NCI-H2029 treated with DMSO at 0.1 percent for 48 hours (cell line): ENCODE results near the gene KANSL1.

ENCODE experiments used
- DNase-seq: peaks from one replicate; lab custom pipeline; 2025; lab: John Stamatoyannopoulos, UW

The KANSL1 gene

GRCh38 chr17:46167267-46167666 lies 26.0 kb downstream of the KANSL1 start:
- no peak for DNase-seq

GRCh38 chr17:46166692-46167249 lies 26.5 kb downstream of the KANSL1 start:
- no peak for DNase-seq

DNA sequence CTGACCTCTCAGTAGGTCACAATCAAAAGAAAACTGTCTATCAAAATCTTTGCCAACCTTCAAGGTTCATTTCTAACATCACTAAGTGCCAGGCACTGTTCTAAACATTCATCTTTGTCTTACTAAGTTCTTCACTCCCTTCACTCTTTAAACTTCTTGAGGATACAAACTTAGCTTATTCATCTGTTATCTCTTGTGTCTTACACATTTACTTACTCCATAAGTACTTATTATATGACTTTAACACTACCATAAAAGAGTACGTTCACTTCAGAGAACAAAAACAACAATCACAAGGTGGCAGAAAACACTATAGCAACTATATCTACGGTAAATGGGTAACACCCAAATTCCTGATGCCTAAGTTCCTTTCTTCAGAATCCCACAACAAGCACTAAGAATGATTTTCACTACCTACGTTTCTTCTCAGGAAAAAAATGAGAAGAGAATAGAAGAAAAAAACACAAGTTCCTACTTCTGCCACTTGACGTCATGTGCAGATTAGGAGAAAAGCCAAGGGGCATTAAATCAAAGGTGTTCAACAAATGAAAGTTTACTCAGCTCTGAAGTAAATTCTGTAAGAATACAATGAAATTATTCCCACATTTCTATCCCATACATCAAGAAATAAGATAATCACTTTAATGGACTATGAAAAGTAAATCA lies 29.2 kb downstream of the KANSL1 start:
- DNase-seq: no peak

DNA sequence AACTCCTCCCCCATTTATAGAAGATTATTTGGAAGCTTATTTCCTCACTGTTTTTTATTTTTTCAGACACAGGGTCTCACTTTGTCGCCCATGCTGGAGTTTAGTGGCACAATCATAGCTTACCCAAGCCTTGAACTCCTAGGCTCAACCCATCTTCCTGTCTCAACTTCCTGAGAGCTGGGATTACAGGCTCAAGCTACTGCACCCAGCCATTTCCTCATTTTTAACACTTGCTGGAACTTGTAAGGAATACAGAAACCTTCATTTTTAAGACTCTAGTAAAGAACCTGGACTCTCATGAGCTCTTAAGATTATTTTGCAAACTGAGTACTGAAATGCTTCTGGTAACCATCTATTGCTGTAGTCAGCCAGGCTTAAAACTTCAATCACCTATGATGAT lies 29.9 kb downstream of the KANSL1 start:
- DNase-seq: no peak

GRCh38 chr17:46162866-46163265 lies 30.4 kb downstream of the KANSL1 start:
- DNase-seq: no peak

DNA sequence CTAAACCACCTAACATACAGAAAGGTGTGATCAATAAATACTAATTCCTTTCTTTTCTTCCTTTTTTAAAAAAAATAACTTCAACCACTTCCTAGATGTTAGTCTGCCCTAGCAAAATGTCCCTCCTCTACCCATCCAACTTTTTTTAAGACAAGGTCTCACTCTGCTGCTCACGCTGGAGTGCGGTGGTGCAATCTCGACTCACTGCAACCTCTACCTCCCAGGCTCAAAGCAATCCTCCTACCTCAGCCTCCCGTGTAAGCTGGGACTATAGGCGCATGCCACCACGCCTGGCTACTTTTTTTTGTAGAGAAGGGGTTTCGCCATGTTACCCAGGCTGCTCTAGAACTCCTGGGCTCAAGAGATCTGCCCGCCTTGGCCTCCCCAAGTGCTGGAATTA lies 33.1 kb downstream of the KANSL1 start:
- DNase-seq: no peak

GRCh38 chr17:46159686-46160085 lies 33.5 kb downstream of the KANSL1 start:
- no peak for DNase-seq

DNA sequence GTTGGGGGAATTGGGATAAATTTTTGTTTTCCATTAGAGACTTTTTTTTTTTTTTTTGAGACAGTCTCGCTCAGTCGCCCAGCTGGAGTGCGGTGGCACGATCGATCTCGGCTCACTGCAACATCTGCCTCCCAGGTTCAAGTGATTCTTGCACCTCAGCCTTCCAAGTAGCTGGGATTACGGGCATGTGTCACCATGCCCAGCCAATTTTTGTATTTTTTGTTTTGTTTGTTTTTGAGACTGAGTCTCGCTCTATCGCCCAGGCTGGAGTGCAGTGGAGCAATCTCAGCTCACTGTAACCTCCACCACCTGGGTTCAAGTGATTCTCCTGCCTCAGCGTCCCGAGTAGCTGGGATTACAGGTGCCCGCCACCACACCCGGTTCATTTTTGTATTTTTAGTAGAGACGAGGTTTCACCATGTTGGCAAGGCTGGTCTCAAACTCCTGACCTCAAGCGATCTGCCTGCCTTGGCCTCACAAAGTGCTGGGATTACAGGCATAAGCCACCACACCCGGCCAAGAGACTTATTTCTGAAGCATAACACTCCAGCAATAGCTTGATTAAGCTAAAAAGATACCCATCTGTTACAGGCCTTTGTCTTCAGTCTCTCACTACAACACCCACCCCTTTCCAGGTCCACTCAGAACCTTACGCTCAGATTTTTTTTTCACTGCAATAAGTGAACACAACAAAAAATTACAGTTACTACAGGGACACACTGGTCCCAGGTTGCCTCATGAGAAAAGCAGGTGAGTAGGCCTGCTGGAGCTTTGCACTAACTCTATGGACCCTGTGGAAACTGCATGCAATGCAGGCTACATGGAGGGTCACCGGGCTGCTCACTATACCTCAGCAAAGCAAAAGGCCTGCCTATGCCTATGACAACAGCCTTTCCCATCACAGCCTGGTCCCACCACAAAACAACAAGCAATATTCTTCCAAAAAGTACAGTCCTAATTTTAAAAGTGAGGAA lies 34.6 kb downstream of the KANSL1 start:
- no peak for DNase-seq

DNA sequence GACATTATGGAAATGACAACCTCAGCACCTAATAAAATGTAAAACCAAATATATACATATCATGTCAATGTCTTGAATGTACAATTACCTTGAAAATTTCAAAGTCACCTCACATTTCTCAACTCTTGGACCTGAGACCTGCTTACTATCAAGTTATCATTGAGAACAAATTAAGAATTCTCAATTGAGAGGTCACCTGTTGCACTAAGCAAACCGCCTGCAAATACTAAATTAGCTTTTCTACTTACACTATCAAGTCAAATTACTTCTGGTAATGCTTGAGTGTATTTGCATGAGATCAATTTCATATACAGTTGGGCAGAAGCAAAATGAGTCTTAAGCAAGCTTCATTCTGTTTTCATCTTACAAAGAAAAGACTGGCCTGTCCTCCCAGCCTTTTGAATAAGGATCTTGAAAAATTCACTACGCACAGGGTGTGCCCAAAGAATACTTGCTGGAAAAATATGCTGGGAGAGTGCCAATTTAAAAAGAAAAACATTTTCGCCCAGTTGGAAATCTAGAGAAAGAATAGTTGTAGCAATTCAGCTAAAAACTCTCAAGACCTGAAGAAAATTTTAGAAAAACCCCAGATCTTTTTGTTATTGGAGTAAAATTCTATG lies 35.7 kb downstream of the KANSL1 start:
- no peak for DNase-seq

DNA sequence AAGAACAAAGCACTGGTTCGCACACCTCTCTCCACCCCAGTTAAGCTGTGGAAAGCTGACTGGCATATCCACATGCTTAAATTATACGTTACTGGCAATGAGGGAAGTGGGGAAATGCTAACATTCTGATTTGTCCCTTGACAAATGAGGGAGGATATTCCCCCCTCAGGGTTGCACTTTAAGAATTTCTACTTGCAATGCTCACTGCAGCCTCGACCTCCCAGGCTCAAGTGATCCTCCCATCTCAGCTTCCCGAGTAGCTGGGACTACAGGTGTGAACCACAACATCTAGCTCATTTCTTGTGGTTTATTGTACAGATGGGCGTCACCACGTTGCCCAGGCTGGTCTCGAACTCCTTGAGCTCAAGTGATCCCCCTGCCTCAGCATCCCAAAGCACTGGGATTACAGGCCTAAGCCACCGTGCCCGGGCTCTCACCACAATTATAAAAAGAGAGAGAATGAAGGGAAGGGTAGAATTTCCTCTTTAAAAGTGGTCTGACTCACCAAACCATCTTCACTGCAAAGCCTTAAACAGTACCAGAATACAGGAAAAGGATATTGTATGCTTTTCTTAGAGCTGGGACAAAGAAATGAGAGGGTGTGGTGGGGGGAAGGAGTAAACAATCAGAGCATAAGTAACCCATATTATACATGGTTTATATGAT lies 38.9 kb downstream of the KANSL1 start:
- DNase-seq: no peak

GRCh38 chr17:46152423-46152822 lies 40.8 kb downstream of the KANSL1 start:
- no peak for DNase-seq

- no peak for DNase-seq
Observed at GRCh38 chr17:46151762-46152161, 41.5 kb downstream of the KANSL1 start.

GRCh38 chr17:46150216-46150963 lies 42.8 kb downstream of the KANSL1 start:
- DNase-seq: no peak

DNA sequence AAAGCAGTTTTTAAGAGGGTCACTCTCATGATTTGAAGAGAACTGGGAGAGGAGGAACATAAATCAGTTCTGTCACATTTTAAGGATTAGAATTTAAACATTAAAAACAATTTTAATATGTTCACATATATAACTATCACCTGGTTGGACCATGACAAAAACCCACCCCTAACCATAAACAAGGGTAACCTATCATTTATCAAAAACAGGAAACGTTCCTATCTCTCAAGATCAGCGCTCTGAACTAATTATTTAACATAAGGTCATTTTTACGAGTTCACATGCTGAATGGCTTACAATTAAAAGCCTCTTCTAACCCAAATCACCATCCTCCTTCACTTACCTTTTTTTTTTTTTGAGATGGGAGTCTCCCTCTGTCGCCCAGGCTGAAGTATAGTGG lies 45.0 kb downstream of the KANSL1 start:
- DNase-seq: no peak

DNA sequence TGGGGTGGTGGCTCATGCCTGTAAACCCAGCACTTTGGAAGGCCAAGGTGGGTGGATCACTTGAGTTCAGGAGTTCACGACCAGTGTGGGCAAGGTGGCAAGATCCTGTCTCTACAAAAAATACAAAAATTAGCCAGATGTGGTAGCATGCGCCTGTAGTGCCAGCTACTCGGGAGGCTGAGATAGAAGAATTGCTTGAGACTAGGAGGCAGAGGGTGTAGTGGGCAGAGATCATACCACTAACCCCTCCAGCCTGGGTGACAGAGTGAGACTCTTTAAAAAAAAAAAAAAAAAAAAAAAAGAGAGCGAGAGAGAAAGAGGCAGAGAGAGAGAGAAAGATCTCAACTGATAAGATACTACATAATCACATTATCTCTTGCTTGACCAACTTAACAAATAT lies 45.9 kb downstream of the KANSL1 start:
- no peak for DNase-seq

DNA sequence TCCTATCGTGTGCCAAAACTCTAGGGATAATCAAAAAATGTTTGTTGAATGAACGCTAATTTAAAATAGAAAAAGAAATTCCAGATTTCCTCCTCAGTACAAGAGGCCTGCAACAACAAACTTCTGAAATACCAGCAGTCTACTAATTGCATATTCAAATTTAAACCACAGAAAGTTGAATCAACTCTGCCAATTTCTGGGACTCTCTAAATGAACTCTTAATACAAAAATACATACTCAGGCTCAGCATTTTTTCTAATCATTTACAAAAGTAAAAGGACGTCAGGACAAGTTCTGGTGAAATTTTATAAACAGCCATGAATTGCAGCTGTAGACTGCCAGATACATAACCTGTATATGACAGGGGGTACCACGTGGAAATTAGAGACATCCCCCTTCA lies 49.0 kb downstream of the KANSL1 start:
- no peak for DNase-seq

DNA sequence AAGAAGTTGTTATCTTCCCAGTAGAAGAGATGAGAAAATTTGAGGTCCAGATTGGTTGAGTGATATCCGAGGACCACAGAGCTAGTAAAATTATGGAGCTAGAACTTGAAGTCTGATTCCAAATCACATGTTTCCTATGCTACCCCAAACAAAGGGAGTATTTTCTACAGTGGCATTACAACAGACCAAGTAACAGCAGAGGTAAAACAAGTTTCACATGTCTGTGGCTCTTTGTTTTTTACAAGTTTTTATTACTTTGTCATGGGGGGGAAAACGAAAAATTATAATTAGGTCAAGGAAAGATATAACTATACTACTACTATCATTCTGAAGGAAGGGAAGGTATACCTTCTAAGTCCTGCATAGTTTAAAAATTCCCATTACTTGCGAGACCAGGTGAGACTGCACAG lies 49.4 kb downstream of the KANSL1 start:
- no peak for DNase-seq

DNA sequence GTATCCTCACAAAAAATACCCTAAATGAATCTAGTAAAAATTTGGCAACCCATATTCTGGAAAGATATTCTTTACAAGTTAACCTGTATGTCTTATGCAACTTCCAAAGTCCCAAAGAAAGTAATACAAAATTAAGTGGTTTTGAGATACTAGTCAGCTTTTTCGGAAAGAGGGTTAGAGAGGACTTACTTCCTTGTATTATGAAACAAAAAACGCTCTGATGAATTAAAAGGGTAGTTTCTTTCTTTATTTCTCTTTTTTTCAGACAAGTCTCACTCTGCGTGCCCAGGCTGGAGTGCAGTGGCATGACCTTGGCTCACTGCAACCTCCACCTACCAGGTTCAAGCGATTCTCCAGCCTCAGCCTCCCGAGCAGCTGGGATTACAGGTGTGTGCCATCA lies 51.6 kb downstream of the KANSL1 start:
- DNase-seq: no peak

DNA sequence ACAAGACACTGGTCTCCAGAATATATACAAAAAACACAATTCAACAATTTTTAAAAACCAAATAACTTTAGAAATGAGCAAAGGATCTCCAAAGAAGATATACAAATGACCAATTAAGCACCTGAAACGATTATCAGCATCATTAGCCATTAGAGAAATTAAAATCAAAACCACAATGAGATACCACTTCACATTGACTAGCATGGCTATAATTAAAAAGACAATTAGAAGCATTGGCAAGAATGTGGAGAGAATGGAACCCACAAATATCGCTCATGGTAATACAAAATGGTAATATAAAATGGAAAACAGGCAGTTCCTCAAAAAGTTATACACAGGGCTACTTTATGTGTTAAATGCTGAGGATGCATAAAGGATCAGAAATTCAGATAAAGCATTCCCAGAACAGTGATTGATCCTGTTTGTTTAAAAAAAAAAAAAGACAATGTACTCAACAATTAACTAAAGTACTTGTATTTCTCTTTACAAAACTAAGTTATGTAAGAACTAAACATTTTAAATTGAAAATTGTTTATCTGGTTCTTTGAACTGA lies 52.5 kb downstream of the KANSL1 start:
- no peak for DNase-seq

DNA sequence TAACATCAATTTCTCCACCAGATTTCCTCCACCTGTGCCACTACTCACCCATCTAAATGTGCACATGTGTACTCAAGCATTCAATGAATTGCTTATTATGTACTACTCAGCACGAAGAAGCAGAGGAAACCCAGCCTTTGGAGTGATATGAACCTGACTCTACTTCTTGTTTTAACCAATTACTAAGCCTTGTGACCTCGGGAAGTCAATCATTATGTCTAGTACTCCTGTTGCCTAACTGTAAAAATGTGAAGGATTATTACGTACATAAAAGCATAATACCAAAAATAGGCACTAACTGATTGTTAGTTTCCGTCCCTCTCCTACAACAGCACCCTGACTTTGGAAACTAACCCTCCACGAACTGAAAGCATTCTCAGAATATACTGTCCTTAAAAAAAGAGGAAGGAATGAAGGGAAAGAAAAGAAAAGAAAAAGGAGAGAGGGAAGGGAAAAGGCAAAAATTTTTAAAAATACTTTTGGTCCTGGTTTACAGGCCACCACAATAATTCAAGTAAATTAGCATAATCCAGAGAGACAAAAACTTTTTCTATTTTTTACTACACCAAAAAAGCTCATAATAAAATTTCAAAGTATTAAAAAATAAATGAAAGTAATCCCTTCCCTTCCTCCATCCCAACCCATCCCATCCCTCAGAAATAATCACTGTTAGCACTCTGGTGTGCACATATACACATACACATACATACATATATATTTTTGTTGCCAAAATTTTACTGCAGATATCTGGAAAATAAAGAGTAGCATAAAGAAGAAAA lies 53.6 kb downstream of the KANSL1 start:
- DNase-seq: no peak
